Astrocyte of the spinal cord (primary cell): ENCODE results near the gene SMARCA2.

Experiments used
- DNase-seq: peaks from one replicate; pipeline ENCODE4 v3.0.0; 2011; ENCODE audit warnings: low read depth, low spot score
- H3K4me3 ChIP-seq: 2 replicates; pipeline ENCODE4 v1.5.1; 2011; ENCODE audit warnings: low read depth, mild to moderate bottlenecking, low read length, moderate library complexity
- in situ Hi-C: cut with HindIII; loops from 2 replicates; pipeline ENCODE4 v1.10.0; 2017; ENCODE audit warnings: low sequenced_read_pairs
- TF ChIP-seq, protein P1 (sequence below): IDR thresholded peaks from 2 replicates; pipeline ENCODE4 v1.5.1; 2012; ENCODE audit warnings: low read depth, mild to moderate bottlenecking, low read length, inconsistent platforms

SMARCA2 gene

DNA sequence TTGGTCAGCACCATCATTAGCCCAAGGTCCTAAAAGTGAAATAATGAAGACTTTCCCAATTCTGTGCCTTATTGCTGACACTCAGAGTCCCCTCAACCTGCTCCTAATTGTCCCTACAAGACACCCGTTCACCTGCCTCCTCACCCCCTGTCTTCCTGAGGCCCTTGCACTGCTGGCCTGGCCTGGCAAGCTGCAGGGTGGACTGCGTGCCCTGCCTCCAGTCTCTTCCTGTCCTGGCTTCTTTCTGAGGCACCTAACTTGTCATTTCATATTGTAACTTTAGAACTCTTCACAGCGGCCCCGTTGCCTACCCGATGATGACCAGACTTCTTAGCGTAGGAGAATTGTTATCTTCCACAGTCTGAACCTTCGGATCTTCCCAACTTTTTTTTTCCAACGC is 153.9 kb downstream of the SMARCA2 start:
- DNase-seq, result no peak
- H3K4me3 ChIP-seq, result no peak overlapping the region
- in situ Hi-C loops, result no loop called here
- TF ChIP-seq, protein P1, sequence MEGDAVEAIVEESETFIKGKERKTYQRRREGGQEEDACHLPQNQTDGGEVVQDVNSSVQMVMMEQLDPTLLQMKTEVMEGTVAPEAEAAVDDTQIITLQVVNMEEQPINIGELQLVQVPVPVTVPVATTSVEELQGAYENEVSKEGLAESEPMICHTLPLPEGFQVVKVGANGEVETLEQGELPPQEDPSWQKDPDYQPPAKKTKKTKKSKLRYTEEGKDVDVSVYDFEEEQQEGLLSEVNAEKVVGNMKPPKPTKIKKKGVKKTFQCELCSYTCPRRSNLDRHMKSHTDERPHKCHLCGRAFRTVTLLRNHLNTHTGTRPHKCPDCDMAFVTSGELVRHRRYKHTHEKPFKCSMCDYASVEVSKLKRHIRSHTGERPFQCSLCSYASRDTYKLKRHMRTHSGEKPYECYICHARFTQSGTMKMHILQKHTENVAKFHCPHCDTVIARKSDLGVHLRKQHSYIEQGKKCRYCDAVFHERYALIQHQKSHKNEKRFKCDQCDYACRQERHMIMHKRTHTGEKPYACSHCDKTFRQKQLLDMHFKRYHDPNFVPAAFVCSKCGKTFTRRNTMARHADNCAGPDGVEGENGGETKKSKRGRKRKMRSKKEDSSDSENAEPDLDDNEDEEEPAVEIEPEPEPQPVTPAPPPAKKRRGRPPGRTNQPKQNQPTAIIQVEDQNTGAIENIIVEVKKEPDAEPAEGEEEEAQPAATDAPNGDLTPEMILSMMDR, result no peak

DNA sequence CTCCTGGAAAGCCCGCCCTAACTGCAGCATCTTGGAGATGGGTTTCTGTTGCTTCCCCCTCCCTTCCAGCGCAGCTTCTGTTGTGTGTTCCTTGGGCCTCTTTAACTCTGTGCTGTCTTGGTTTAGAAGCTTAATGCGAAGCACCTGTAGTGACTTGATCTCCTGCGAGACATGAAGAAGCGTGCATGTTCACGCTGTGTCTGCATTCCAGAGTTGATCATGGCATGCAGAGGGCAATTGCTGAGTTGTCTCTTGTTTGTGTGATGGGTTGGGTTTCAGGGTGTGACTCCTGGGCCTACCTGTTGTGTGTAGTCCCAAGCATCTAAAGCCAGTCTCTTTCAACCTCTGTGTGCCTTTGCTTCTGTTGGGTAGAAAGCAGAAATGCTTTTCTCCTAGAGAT is 155.6 kb downstream of the SMARCA2 start:
- H3K4me3 ChIP-seq, result no peak overlapping the region
- no peak for DNase-seq
- TF ChIP-seq, protein P1, result no peak
- in situ Hi-C loops, result no loop called here

DNA sequence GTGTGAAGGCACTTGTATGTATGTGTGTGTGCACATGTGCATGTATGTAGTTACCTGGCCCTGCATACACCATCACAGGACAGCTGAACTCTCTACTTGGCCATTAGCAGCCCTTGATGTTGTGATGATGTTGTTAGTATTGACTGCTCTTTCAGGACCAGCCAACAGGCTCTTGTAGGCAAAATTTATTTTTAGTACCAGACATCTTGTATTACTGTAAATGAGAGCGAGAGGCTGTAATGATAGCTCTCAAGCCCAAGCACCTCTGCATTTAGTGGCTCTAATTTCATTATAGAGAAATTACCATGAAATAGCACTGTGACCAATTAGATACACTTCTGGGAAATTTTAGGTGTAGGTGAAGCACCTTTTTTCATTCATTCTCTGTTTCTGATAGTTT is 158.0 kb downstream of the SMARCA2 start:
- no peak for DNase-seq
- H3K4me3 ChIP-seq, result no peak overlapping the region
- in situ Hi-C loops, result no loop called here
- TF ChIP-seq, protein P1, result no peak

DNA sequence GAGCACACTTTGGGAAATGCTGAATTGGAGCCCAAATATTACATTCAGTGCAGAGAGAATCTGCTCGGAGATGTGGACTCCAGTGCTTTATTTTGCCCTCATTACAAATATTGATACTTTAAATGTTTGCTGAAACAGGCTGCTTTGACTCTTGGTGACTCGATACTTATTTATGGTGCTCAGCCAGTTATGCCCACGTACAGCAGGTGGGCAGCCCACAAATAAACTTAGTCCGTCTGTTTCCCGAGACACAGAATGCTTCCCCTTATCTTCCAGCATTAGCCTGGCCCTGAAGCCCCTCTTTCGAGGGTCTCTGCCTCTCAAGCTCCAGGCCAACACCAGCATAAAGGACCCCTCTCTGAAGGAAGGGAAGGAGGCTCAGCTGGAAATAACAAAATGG is 158.7 kb downstream of the SMARCA2 start:
- in situ Hi-C loops, result no loop called here
- H3K4me3 ChIP-seq, result no peak overlapping the region
- TF ChIP-seq, protein P1, result no peak
- DNase-seq, result no peak

DNA sequence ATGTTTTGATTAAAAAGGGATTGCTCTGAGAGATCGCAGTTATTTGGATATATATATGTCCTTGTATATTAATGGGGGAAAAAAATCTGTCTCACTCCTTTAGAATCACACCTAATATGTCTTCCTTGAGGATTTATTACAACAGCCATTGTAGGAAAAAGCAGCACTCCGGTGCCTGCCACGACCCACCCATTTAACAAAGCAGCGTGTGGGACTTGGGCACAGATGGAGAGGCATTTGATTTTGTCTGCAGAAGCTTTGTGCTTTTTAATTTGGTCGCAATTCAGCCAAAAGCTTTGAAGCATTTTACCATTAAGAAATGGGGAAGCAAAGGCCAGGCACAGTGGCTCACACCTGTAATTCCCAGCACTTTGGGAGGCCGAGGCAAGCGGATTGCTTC is 159.2 kb downstream of the SMARCA2 start:
- DNase-seq, result no peak
- H3K4me3 ChIP-seq, result no peak overlapping the region
- in situ Hi-C loops, result no loop called here
- TF ChIP-seq, protein P1, result no peak

DNA sequence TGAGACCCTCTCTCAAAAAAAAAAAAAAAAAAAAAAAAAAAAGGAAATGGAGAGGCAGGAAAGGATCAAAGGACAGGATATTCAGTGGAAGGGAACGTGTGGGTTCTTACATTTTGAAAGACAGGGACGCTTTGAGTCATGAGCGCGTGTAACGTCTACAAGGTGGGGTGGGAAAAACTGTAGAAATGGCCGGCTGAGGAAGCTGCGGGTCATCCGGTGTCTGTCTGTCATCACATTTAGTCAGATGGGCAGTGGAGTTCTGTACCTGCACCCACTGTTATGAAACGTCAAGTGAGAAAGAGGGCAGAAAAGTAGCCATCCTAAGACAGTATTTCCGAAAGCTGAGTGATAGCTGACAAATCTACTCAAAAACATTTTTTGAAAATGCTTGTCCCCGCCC is 159.8 kb downstream of the SMARCA2 start:
- no peak for DNase-seq
- TF ChIP-seq, protein P1, result no peak
- H3K4me3 ChIP-seq, result no peak overlapping the region
- in situ Hi-C loops, result no loop called here

DNA sequence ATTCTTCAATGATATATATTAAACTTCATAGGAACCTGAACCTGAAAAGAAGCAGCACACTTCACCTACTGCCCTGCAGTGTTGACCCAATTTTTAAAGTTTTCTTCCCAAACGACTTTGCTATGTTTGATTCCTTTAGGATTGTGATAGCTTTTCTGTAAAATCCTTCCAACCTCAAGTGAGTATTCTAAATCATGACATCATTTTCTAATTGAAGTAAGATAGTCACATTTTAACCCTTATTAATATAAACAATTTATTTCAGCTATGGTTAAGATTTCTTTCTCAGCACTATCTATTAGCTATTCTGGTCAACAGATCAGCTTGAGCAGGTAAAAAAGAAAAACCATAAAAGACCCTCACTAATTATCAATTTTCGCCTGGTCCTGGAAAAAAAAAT is 162.0 kb downstream of the SMARCA2 start:
- TF ChIP-seq, protein P1, result no peak
- DNase-seq, result no peak
- H3K4me3 ChIP-seq, result no peak overlapping the region
- in situ Hi-C loops, result no loop called here
